ENCODE measurements around the gene ASCL5.

DNA sequence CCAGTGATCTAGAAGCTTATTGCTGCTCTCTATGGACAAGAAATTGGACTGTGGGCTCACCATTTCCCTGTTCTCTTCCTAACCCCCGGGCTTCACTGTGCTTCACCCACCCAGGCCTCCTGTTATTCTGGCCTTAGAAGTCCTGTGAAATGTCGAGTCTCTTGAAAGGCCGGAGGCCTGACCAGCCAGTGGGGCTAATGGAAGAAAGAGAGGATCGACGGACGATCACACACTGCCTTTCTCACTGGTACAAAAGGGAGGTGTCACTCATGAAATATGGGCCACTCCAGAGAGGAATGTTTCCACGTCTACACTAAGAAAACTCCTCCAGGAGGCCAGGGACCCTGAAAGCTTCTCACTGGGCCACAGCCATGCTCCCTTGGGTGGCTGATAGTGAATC is 50.9 kb downstream of the ASCL5 start:
- TF ChIP-seq POLR2A (IDR thresholded peaks at IDR 0.05) (no peak), POLR2AphosphoS5 (IDR thresholded peaks at IDR 0.05) (no peak)
- TF ChIP-seq, protein P1, sequence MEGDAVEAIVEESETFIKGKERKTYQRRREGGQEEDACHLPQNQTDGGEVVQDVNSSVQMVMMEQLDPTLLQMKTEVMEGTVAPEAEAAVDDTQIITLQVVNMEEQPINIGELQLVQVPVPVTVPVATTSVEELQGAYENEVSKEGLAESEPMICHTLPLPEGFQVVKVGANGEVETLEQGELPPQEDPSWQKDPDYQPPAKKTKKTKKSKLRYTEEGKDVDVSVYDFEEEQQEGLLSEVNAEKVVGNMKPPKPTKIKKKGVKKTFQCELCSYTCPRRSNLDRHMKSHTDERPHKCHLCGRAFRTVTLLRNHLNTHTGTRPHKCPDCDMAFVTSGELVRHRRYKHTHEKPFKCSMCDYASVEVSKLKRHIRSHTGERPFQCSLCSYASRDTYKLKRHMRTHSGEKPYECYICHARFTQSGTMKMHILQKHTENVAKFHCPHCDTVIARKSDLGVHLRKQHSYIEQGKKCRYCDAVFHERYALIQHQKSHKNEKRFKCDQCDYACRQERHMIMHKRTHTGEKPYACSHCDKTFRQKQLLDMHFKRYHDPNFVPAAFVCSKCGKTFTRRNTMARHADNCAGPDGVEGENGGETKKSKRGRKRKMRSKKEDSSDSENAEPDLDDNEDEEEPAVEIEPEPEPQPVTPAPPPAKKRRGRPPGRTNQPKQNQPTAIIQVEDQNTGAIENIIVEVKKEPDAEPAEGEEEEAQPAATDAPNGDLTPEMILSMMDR (IDR thresholded peaks at IDR 0.05), result no peak

All from breast epithelium (tissue), 3 donors.